Stomach smooth muscle (tissue), 2 donors: ENCODE results near the gene EFCAB12.

Experiments used
- H3K27ac ChIP-seq: one replicate; pipeline ENCODE4 v1.7.0; 2013; ENCODE audit warnings: mild to moderate bottlenecking, low read length, inconsistent platforms
- H3K27me3 ChIP-seq, 2 donors: one replicate each; pipeline ENCODE4 v1.7.0; 2013; ENCODE audit warnings: low read length in 2 of 2; ENCODE audit not compliant: insufficient read depth in 2 of 2, control insufficient read depth in 1 of 2
- H3K36me3 ChIP-seq, 2 donors: one replicate each; pipeline ENCODE4 v1.7.0; 2013; ENCODE audit warnings: low read length in 2 of 2; ENCODE audit not compliant: control insufficient read depth in 2 of 2, insufficient read depth in 2 of 2
- H3K4me1 ChIP-seq: one replicate; pipeline ENCODE4 v1.7.0; 2013; ENCODE audit warnings: low read length; ENCODE audit not compliant: control insufficient read depth, insufficient read depth
- H3K4me3 ChIP-seq, 2 donors: one replicate each; pipeline ENCODE4 v1.7.0; 2013; ENCODE audit warnings: low read length in 2 of 2
- H3K9ac ChIP-seq, 2 donors: one replicate each; pipeline ENCODE4 v1.7.0; 2013; ENCODE audit warnings: low read length in 2 of 2, mild to moderate bottlenecking in 1 of 2
- H3K9me3 ChIP-seq, 2 donors: one replicate each; pipeline ENCODE4 v1.7.0; 2013; ENCODE audit warnings: low read length in 2 of 2; ENCODE audit not compliant: control insufficient read depth in 2 of 2
- donor health status: healthy.
- donor health status: Pancreatic carcinoma.

The EFCAB12 gene

DNA sequence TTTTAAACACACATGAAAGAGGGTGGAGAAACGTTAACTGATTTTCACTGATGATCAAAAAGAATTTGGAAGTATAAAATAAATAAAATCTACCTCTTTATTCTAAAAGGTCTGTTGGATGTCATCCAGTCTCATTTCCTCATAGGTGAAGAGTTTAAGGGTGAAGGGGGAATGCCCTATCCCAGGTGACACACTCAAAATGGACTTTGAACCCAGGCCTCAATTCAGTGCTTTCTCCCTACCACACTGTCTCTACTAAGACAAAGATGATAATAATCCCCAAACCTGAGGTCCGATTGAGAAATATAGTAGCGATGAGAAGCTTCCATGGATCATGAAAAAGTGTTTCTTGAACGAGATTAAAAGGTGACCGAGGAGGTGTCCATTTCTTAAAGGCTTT lies 5.1 kb upstream of the EFCAB12 start:
- no peaks in the 10 kb centered on the region for H3K9me3 ChIP-seq
- H3K4me1 ChIP-seq, result peaks cover 6% of the 10 kb centered on the region
- no peak overlapping the region for H3K9ac ChIP-seq
- H3K27me3 ChIP-seq, result no peaks in the 10 kb centered on the region
- H3K4me3 ChIP-seq, result no peak overlapping the region
- no peak overlapping the region for H3K27ac ChIP-seq
- H3K36me3 ChIP-seq, result peaks cover 24 to 32% of the 10 kb centered on the region in 2 donors

GRCh38 chr3:129432671-129433070 lies 4.2 kb upstream of the EFCAB12 start:
- Histone ChIP-seq H3K4me1 (peaks cover 11% of the 10 kb centered on the region), H3K4me3 (no peak overlapping the region), H3K36me3 (peaks cover 23 to 32% of the 10 kb centered on the region in 2 donors), H3K9me3 (no peaks in the 10 kb centered on the region), H3K27me3 (no peaks in the 10 kb centered on the region), H3K9ac (no peak overlapping the region), H3K27ac (no peak overlapping the region)

- Histone ChIP-seq H3K4me1 (peaks cover 14% of the 10 kb centered on the region), H3K9ac (no peak overlapping the region), H3K27ac (no peak overlapping the region), H3K9me3 (no peaks in the 10 kb centered on the region), H3K27me3 (no peaks in the 10 kb centered on the region), H3K4me3 (no peak overlapping the region), H3K36me3 (peaks cover 21 to 31% of the 10 kb centered on the region in 2 donors)
These were observed 3.6 kb upstream of the EFCAB12 start for GRCh38 chr3:129432036-129432435.

DNA sequence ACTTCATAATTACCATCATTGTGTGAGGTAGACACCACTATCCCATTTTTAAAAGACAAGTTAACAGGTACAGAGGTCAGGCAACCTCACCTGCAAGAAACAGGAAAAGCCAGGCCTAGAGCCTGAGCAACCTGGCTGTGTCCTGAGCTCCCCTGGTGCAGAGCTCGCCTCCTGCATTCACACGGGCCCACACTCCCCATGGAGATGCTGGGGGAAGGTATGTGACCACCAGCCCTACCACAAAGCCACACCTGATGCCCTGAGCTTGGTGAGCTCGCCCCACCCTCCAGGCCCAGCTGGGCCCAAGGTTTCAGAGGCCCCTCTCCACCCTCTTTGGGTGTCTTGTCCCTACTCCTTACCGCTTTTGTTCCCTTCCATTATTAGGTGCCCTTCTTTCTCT lies 1.2 kb upstream of the EFCAB12 start:
- Histone ChIP-seq H3K36me3 (peaks cover 19 to 25% of the 10 kb centered on the region in 2 donors), H3K4me1 (peaks cover 14% of the 10 kb centered on the region), H3K4me3 (no peak overlapping the region), H3K27ac (no peak overlapping the region), H3K9ac (no peak overlapping the region), H3K27me3 (no peaks in the 10 kb centered on the region), H3K9me3 (no peaks in the 10 kb centered on the region)

DNA sequence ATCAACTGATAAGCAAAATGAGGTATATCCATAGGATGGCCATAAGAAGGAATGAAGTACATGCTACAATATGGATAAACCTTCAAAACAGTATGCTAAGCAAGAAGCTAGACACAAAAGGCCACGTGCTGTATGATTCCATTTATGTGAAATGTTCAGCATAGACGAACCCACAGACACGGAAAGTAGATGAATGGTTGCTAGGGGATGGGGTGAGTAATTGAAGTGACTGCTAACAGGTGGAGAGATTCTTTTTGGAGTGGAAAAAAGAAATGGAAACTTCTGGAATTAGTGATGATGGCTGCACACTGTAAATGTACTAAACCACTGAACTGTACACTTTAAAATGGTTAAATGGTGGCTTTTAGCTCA lies 630 bp upstream of the EFCAB12 start:
- H3K9me3 ChIP-seq, result no peaks in the 10 kb centered on the region
- peaks cover 14% of the 10 kb centered on the region for H3K4me1 ChIP-seq
- H3K27me3 ChIP-seq, result no peaks in the 10 kb centered on the region
- H3K9ac ChIP-seq, result peak overlapping the region; percentile 50 to 72
- H3K4me3 ChIP-seq, result peak overlapping the region; percentile 94 to 99
- H3K27ac ChIP-seq, result peak overlapping the region; percentile 41
- peaks cover 19 to 25% of the 10 kb centered on the region in 2 donors for H3K36me3 ChIP-seq

DNA sequence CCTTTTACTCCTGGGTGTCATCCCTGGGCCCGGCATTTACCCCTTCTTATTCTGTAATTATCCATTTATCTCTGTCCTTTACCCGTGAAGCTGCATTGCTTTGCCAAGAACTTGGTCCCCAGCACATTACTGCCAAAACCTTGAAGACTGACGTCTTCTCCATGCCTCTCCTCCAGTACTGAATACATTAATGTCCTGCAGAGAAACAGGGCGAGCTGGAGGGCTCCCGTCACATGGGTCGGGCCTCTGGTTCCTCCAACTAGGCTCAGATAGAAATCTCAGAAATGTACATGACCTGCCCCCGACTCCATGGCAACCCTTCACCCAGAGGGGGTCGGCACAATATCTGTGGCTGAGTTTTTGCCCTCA lies 445 bp downstream of the EFCAB12 start:
- Histone ChIP-seq H3K9me3 (no peaks in the 10 kb centered on the region), H3K9ac (peak overlapping the region; percentile 61 to 69), H3K4me1 (peaks cover 14% of the 10 kb centered on the region), H3K4me3 (peak overlapping the region; percentile 94 to 99), H3K27ac (no peak overlapping the region), H3K36me3 (peaks cover 16 to 18% of the 10 kb centered on the region in 2 donors), H3K27me3 (no peaks in the 10 kb centered on the region)

DNA sequence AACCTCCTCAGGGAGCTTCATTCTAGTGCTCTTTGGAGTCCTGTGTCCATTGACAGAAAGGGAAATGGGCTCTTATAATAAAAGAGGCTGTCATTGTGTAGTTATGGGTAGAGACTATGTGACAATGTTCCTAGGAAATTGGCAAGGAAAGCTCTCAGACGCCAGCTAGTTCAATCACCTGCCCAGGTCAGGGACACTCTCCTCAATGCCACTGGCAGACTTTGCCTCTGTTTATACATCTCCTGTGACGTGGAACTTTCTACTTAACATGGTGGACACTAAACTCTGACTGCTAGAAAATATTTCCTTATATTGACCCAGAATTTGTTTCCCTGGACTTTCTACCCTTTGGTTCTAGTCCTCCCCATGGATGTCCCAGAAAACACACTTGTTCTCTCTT lies 2.8 kb downstream of the EFCAB12 start:
- Histone ChIP-seq H3K36me3 (peaks cover 0 to 1% of the 10 kb centered on the region in 2 donors), H3K27ac (no peak overlapping the region), H3K9me3 (no peaks in the 10 kb centered on the region), H3K4me1 (peaks cover 14% of the 10 kb centered on the region), H3K9ac (no peak overlapping the region), H3K4me3 (no peak overlapping the region), H3K27me3 (no peaks in the 10 kb centered on the region)

- Histone ChIP-seq H3K36me3 (no peaks in the 10 kb centered on the region), H3K27ac (no peak overlapping the region)
These were observed 3.2 kb downstream of the EFCAB12 start for GRCh38 chr3:129425213-129425612.

DNA sequence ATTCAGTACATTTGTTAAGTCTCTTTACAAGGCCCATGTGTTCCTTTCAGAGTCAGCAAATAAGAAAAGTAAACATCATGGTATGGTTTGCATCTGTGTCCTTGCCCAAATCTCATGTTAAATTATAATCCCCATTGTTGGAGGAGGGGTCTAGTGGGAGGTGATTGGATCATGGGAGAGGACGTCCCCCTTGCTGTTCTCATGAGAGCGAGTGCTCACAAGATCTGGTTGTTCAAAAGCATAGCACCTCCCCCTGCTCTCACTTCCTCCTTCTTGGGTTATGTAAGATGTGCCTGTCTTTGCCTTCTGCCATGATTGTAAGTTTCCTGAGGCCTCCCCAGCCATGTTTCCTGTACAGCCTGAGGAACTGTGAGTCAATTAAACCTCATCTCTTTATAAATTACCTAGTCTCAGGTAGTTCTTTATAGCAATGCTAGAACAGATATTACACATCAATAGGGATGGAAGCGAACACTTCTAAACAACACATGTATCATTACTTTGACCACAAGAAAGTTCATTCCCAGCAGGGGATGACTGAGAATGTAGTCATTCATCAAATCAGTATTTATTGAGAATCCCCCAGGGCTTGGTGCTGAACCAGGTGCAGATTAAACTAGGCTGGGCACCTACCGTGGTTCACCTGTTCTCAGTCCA lies 4.1 kb downstream of the EFCAB12 start:
- Histone ChIP-seq H3K27me3 (no peaks in the 10 kb centered on the region), H3K9ac (no peak overlapping the region), H3K9me3 (no peaks in the 10 kb centered on the region), H3K27ac (no peak overlapping the region), H3K36me3 (no peaks in the 10 kb centered on the region), H3K4me3 (no peak overlapping the region), H3K4me1 (peaks cover 14% of the 10 kb centered on the region)

More at GRCh38 chr3:129425213-129425612, 3.2 kb downstream of the EFCAB12 start:
- Histone ChIP-seq H3K9ac (no peak overlapping the region), H3K27me3 (no peaks in the 10 kb centered on the region), H3K9me3 (no peaks in the 10 kb centered on the region), H3K4me1 (peaks cover 14% of the 10 kb centered on the region), H3K4me3 (no peak overlapping the region)

DNA sequence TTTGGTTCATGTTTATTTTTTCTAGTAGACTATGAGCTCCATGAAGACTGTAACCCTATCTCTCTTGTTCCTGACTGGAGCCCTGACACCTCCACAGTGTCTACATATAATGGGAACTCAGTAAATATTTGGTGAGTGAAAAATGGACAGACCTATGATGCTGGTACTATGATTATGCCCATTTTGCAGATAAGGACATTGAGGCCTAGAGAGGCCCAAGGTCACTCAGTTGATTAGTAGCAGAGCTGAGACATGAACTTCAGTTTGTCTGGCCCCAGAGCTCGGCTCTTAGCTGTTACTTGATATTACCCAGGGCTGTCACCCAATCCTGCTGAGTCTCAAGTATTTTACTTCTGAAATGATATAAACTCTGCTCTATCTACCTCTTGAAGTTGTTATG lies 5.5 kb downstream of the EFCAB12 start:
- no peak overlapping the region for H3K9ac ChIP-seq
- no peaks in the 10 kb centered on the region for H3K27me3 ChIP-seq
- H3K9me3 ChIP-seq, result no peaks in the 10 kb centered on the region
- peaks cover 5% of the 10 kb centered on the region for H3K4me1 ChIP-seq
- H3K36me3 ChIP-seq, result no peaks in the 10 kb centered on the region
- H3K27ac ChIP-seq, result no peak overlapping the region
- no peak overlapping the region for H3K4me3 ChIP-seq

- Histone ChIP-seq H3K4me1 (peaks cover under 1% of the 10 kb centered on the region), H3K9ac (no peak overlapping the region), H3K4me3 (no peak overlapping the region), H3K27ac (no peak overlapping the region), H3K36me3 (no peaks in the 10 kb centered on the region), H3K27me3 (no peaks in the 10 kb centered on the region), H3K9me3 (no peaks in the 10 kb centered on the region)
These were observed 6.3 kb downstream of the EFCAB12 start for GRCh38 chr3:129421988-129422745.
